ENCODE measurements around the gene DPF3.

DPF3 gene

DNA sequence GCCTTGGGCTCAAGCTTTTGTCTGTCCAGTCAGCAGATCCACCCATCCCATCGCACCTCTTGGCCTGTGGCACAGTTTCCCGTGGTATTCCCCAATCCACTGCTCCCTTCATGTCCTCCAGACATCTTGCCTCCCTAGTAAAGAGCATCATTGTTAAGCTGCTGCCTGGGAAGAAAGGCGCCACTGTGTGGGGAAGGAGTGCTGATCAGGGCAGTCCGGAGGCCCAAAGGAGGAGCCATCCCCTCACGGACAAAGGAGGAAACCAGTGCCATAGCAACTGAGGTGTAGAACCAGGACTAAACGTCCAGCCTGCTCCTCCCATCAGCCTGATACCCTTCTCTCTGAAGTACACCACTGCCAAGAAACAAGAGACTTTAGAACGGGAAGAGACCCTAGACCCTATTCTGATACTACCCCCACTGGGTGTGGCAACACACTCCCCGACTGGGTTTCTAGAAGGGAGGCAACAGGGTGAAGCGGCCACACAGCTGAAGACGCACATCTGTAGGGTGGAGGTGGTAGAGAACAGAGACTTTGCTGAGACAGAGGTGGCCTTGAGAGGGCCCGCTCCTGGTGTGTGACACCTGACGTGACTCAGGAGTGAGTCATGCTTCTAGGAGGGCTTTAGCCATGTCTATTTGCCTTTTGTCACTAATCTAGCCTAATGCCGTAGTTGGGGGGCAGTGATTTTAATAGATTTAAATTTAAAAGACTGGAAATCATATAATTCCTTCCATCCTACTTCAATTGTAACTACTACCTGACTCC, 185.0 kb downstream of the DPF3 start:
- DNase-seq = no peak

DNA sequence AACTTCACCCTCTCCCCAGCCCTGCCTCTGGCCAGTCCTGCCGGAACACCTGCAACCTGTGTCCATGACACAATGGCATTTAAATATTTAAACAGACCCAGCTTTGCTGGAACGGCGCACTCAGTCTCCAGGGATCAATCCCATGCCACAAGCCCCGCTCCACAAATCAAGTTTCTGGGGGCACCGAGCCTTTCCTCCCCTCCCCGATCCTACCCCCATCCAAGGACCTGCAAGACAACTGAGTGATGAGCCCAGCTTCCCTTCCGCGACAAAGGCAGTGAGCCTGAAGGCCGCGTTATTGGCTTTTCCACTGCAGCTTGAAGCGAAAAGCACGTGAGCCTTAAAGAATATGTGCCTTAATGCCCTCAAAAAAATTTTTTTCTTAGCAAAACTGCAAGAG, 185.7 kb downstream of the DPF3 start:
- no peak for DNase-seq

DNA sequence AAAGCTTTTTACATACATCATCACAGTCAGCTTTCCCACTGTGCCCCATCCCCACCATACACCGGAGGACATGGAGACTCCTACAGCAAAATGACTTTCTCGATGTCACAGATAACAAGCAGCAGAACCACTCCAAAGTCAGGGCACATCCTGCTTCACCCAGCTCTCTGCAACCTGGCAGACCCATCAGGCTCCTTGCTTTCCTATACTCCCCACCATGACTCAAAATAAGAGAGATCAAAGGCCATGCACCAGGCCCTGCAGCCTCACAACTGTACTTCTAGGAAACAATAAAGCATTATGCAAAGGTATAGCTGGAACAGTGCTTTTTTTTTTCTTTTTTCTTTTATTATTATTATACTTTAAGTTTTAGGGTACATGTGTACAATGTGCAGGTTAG, 187.4 kb downstream of the DPF3 start:
- no peak for DNase-seq

DNA sequence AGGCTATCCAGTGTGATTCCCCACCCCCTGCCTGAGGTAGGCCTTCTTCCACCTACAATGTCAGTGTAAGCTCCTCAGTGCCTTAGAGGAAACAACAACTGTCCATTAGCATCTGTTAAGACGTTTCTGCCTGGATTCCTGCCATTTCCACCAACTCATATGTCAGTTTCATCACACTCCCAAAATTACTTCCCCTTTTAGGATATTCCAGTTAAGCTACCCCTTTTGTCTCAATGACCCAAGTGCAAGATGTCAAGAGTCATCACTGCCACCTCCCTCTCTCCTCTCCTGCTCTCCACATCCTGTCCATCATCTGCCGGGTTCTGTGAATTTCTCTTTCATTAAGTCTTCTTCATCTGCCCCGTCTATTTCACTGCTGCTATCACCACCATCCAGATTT, 189.4 kb downstream of the DPF3 start:
- no peak for DNase-seq

DNA sequence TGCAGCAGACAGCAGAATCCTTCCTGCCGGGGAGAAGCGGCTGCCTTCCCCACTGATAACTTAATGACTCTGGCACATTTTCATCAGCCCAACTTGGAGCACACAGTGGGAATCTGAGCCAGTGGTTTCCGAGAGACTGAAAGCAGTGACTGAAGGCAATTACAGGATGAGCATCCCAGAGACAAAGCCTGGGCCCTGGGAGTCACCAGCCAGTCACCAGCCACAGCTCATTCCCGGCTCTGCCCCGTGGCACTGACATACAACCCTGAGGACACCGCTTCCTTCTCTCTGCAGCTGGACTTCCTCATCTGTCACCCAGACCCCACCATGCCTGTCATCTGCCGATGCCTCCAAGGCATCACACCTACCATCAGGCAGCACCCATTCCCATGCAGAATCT, 192.3 kb downstream of the DPF3 start:
- no peak for DNase-seq

DNA sequence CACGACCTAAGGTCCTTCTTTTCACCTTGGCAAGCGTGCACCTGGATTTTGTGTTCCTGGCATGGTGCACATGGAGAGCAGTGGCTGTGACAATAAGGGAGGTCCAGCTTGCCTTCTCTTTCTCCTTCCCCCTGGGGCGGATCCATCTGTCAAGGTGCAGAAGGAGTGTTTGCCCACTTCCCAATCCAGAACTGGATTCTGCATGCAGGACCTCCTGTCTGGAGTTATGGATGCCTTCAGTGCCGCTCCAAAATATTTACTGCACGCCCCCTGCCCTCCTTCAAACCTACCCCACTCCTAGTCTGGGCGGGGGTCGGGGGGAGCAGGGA, 192.7 kb downstream of the DPF3 start:
- no peak for DNase-seq

DNA sequence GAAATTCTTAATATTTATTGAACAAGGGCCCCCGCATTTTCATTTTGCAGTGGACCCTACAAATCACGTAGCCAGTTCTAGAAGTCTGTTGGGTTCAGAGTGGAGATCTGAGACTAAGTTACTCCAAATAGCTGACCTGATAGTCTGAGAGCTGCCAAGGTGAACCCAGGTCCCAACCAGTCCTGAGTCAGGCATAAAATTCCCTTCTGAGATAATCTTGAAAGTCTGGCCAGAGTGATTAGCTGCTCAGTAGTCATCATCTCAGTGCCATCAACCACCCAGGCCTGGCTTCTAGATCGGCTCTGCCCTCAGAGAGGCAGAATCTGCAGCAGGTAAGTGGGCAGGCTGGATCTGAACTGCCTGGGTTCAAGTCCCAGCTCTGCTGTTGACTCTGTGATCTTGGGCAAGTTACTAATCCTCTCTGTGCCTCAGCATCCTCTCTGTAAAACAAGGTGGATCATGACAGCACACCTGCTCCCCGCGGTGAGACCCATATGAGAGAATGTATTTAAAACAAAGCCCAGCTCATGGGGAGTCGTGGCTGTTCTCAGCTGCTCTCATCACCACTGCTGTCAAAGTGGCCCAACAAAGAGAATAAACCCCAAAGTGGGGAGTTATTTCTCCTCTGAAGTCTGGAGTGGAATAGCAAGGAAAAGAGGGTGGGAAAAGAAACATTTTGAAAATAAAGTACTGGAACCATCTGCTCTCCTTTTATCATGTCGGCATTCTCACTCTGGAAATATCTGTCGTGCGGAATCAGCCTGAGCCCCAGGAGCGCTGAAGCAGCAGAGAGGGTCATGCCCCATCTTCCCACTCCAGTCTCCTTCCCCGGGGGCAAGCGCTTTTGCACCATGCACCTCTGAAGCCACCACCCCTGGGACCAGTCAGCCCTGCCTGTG, 193.3 kb downstream of the DPF3 start:
- DNase-seq = no peak

DNA sequence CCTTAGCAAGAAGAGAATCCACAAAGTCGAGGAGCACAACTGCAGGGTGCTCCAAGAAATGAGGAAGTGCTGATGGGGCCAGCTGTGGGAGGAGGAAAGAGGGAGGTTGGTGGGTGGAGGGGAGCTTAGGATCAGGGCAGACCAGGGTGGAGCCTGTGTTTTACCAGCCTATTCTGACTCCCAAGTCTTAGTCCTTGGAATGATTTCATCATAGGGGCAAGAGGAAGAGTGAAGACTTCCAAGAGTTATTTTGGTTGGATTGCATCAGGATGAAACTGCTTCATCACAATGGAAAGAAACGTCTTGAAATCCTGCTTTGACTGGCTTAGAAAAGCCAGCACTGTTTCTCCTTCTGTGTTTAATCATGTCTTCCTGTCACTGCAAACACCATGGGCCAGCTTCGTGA, 194.0 kb downstream of the DPF3 start:
- DNase-seq = no peak

DNA sequence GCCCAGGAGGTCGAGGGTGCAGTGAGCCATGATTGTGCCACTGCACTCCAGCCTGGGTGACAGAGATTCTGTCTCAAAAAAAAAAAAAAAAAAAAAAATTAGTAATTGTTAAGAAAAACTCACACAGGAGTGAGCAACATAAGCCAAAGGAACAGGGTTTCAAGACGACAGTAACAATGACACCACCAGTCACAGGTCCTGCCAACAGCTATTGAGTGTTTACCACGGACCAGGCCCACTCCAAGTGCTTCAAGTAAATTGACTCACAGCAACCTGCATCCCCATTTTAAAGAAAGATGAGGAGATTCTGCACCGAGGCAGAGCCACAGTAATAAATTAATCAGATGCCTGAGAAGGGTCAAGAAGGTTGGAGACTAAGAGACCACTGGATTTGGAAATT, 194.5 kb downstream of the DPF3 start:
- no peak for DNase-seq

DNA sequence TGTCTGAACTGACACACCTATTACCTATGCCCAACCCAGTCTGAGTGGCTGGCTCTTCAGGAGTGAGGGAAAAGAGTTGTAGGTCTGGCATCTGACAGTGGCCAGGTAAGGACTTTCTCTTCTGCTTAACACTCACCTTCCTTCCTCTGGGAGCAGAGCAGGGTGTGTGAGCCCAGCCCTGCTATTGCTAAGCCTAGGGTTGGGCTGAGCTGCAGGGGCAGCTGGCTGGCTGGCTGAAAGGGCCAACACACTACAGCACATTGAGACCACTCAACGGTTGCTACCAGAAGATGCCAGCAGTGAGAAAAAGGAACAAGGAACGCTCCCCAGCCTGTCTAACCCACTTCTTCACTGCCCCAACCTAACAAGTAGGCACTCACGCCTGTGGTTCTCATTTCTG, 201.2 kb downstream of the DPF3 start:
- no peak for DNase-seq

DNA sequence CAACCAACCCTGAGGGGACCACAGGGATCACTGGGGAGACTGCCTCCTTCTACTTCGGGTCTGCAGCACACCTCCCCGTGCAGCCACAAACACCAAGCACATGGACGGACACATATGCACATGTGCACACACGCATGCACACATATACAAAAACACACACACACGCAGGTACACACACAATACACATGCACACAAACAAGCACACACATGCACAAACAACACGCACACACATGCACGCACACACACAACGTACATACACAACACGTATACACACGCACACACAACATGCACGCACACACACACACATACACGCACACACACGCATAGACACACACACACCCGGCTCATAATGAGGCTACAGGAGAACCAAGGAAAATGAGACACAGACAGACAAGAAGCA, 203.6 kb downstream of the DPF3 start:
- DNase-seq = no peak

DNA sequence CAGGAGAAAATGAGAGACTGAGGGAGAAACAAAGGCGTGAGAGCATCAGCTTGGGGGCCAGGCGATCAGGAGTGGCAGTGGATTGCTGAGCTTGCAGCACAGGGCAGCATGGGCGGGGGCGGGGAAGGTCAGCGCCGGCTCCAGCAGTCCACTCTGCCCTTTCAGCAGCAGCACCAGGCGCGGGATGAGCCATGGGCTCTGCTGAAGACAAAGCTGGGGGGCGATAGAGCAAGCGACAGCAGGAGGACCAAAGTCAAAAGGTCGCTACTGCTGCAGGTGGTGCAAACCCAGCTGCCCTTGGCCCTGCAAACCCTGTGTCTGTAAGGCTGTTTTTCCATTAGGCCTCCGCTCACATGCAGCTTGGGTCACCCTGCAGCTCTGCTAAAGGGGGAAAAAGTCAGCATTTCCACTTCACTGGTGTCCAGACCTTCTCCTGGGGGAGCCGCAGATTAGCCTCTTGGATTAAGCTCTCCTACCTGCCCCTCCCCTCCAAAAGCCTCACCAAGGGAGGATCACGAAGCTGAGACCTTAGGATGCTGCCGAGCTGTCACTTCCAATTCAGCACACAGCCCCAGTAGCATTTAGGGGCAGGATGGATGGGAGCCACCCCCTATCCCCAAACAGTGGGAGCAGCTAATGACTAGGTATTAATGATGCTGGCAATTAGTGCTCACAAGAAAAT, 204.8 kb downstream of the DPF3 start:
- no peak for DNase-seq

DNA sequence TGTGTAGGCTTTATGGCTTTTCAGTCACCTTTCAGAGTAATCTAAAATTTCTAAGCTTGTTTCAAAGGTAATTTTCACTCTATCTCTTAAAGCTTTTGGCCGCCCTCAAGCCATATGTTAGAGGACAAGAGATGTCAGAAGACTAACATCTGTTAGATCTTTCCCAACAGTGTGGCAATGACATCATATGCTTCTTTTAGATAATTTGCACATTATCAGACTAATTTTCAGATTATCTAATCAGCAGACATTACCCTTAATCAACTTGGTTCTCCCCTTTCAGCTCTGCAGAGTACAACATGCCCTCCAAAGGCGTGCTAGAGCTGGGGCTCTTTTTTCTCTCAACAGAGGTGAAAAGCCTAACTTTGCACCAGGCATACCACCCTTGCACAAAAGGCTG, 207.1 kb downstream of the DPF3 start:
- DNase-seq = no peak

DNA sequence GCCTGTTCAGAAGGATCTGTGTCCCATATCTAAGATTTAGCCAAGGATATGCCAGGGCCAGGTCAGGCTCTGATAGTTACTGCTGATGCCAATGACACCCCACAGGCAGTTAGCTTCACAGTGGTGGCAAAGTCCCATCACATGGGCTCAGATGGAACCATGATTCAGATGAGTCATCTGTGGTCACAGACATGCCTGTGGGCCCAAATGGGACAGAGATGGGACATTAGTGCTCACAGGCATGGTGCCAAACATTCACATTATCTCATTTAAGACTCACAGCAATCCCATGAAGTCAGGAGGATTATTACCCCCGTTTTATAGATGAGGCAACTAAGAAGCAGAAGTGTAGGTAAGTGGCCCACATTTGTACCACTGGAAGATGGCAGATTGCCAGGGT, 207.8 kb downstream of the DPF3 start:
- no peak for DNase-seq

DNA sequence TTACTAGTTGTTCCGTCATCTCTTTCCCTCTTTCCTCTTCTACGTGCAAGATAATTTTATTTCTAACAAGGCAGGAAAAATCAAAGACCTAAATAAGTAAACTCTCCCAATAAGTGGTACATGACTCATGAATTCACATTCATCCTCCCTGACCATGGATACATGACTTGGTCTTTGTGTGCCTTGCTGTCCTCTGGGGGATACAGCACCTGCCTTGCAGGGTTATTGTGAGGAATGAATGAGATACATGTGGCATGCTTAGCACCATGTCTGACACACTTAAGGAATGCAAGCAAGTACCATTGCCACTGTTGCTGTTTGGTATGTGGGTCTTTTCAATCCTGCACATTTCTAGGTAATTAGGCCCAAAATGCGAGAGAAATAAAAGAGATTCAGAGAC, 208.4 kb downstream of the DPF3 start:
- no peak for DNase-seq

DNA sequence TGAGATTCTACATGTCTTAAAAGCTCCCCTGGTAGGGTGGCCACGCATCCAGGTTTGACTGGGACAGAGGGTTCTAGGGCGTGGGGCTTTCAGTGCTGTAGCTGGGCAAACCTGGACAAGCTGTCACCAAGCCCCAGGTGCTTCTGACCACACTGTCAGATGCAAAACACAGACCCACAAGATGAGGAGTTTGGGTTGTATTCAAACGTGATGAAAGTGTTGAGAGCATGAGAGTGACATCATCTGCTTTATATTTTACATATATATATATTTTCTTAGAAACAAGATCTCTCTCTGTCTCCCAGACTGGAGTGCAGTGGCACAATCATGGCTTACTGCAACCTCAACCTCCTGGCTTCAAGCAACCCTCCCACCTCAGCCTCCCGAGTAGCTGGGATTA, 210.1 kb downstream of the DPF3 start:
- no peak for DNase-seq

DNA sequence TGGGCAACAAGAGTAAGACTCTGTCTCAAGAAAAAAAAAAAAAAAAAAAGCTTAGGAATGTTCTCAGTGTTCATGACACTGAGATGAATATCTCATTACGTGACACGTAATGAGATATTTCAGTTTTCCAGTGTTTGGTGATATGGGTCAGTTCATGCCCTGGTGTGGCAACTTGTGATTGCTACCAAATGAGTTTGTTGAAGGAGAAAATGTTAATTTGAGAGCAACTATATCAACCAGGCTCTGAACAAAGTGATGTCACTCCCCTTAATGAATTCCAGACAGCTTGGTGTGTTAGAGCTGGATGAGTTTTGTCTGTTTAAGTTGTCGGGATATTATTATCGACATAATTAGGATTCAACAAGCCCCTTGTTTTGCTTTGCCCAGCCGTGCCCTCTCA, 211.7 kb downstream of the DPF3 start:
- DNase-seq = no peak

DNA sequence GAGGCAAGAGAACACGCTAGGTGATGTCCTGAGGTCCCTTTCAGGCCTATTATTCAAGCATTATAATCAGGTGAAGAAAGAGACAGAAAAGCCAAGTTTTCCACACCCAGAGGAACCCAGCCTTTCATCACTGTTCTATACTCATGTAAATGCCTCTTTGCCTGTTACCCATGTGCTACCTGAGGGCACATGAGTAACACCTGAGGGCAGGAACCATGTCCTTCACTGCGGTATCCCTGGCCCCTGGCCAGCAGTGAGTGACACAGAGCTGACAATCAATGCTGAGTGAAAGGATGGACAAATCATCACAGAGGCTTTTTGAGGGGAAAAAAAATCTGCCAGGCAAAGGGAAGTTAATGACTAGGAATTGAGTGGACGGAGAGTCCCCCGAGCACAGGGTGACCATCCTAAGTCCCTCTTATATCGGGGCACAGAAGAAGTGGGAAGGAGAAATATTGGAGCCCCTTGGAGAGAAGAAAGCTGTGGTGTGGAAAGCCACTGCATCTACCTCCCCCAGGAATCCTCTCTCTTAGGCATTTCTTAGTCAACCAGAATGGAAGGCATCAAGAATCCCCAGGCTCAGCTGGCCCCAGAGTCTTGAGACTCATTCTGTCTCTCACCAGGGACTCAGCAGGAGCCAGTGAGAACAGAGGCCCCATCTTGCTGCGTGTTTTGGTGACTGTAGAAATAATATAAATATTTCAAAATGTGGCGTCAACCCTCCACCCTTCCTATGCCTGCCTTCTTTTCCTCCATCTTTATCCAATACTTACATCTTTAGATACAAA, 212.9 kb downstream of the DPF3 start:
- no peak for DNase-seq

DNA sequence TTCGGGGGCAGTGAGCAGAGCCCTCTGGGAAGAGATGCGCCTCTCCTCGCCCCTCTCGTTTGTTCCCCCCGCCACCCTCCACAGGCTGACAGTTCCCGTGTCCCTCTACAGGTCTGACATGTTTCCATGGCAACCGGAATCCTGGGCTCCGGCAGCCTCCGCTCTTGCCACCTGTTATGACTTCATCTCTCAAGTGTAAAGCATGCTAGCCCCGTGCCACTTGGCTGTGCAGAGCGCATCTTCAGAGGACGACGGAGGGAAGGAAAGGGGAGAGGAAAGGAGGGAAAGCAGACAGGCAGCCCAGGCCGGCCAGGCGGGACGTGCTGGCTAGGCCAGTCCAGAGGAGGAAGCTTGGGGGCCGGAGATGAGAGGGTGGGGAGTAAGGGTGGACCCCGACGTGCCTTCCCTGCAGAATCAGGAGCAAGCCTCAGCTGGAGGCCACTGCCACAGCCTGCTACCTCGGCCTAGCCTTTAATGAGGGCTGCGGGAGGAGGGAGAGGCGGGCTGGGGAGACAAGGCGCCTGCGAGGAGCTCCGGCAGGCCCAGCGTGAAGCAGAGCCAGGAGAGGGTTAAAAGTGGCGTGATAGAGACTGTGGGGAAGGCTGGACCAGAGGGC, 214.3 kb downstream of the DPF3 start:
- no peak for DNase-seq

DNA sequence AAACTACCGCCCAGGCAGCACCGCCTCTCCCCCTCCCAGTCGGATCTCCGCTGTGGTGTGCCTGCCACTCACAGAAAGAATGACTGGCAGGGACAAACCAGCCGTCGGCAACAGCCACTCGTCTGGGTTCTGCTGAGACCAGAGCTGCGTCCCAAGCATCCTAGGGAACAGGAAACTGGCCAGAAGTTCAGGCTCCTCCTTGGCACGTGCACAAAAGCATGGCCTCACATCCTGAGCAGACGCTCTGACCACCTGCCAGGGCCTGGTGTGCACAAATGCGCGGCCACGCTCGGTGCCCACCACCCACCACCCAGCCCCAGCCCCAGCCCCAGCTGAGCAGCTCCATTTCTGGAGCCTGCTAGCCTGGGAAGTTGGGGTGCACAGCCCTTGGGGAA, 214.8 kb downstream of the DPF3 start:
- no peak for DNase-seq

DNA sequence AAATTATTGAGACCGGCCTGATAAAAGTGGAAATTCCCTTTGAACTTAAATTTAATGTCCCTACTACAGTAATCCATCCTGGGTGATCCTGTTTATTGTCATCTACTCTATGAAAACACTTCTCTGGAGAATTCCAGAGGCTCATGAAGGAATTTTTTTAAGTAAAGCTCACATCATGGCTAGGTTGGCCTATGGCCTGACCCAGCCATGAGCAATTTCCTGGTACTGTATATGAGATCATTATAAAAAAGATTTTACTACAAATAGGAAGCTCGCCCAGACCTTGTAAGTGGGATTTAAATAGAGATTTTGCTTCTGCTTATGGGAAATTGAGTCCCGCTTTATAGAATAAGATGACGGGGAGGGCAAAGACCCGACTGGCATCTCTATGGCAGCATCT, 215.5 kb downstream of the DPF3 start:
- no peak for DNase-seq

DNA sequence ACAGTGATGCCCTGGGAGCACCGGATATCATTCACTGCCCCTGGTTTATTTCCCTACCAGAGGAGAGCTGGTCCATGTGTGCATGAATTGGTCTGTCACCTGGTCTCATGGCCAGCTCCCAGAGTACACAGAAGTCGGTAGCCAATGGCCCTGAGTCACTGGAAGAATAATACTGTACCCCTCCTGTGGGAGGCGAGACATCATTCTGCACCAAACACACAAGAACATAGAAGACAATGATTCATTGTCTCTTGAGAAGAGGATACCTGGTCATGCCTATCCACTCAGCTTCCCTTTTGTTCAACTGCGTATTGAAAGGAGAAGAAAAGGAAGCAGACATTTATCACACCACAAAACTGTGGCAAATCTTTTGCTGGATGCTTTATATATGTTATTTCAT, 216.2 kb downstream of the DPF3 start:
- DNase-seq = no peak

DNA sequence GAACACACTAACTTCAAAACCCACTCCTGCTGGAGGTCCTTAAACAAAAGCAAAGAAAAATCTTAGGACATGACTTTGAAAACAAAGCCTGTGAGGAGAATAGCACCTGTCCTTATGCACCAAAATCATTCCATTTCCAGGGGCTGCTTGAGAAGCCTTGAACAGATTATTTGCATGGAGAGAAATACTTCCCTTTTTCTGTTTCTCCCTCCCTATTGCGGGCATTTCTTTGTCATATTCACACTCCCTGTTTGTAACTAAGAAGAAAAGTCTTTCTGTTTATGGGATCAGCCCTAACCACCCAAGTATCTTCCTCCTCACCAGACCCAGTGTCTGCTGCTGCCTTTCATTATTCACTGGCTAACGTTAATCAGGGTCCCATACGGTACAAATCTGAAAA, 218.8 kb downstream of the DPF3 start:
- DNase-seq = no peak

Data from T-helper 9 cell (primary cell).